Stimulated activated CD8-positive, alpha-beta memory T cell treated with anti-CD3 and anti-CD28 coated beads, Interleukin-7, amount 100 ng/mL, for 1 hour (primary cell): ENCODE data around the gene KLHL2.
"Not testable (repeated sequence)": the region's sequence is repeated elsewhere in the genome, so short reads cannot be mapped to it uniquely, and the experiment has no call there.

ENCODE experiments used
- DNase-seq, 2 donors: peaks; one replicate each; pipeline ENCODE4 v3.0.0-alpha.2; 2020; ENCODE audit warnings: low read depth in 2 of 2

Gene KLHL2

GRCh38 chr4:165203541-165204461 lies 3.6 kb upstream of the KLHL2 start:
- DNase-seq, result no peak

GRCh38 chr4:165204462-165204830 lies 2.9 kb upstream of the KLHL2 start:
- DNase-seq, result no peak

DNA sequence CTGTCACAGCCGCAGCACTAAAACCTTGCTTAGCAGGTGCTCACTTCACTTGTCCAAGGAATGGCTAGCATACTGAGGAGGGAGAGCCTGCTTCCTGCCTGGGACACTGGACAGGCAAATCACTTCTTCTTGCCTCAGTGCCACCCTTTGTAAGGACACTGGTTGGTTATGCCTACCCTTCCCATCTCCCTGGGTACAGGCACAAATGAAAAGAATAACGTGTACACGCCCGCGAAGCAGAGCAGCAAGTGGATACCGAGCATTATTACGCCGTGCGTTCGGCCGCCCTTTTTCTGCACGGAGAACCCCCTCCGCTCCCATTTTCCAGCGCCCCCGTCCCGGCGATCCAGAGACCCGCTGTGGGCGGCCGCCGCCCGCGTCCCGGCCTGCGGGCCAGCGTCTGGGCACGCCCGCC lies 338 bp upstream of the KLHL2 start:
- no peak for DNase-seq

DNA sequence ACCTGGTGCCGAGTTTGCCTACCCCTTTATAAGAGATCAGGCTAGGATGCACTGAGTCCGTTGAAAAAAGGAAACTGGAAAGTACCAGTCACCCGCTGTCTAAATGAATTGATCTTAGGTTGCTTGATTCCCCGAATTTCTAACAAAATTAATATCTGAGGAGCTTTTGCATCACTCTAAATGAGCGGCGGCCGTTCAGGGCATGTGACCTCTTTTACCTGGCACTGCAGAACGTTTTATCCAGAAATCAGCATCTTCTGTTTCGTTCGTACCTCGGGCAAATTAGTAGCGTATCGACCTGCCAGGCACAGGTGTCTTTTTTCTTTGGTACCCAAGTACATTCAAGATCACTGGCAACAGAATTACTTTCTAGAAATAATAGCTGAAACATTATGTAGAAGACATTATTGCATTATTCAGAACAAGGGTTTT lies 876 bp downstream of the KLHL2 start:
- DNase-seq, result peak in 1 of 2 donors; percentile 7

DNA sequence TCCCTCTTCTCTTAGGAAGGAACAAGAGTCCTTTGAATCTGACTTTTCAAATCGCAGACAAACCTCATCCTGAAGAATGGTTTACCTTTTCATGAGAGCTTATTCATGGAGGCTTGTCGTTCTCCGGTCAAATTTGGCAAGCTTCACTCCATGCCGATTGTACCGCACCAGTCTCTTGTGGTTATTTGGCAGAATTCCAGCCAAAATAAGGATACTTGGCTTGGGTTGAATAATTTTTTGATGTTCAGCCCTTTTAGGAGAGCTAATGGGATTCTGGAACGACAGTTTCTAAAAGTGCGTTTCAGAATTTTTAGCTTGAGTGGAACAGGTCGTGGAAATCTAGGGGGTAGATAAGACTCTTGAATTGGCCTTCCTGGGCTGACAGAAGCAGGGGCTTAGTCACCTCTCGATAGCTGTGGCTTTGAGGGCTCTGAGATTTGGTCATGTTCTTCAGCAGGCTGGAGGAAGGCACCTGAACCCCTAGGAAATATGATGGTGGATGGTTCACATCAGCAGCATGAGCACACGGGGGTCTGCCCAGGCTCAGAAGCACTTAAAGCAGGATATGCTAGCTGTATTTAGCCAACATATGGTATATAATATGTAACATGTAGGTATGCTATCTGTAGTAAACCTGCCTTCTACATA lies 1.5 kb downstream of the KLHL2 start:
- no peak for DNase-seq

GRCh38 chr4:165209796-165210195 lies 2.4 kb downstream of the KLHL2 start:
- DNase-seq, result no peak

DNA sequence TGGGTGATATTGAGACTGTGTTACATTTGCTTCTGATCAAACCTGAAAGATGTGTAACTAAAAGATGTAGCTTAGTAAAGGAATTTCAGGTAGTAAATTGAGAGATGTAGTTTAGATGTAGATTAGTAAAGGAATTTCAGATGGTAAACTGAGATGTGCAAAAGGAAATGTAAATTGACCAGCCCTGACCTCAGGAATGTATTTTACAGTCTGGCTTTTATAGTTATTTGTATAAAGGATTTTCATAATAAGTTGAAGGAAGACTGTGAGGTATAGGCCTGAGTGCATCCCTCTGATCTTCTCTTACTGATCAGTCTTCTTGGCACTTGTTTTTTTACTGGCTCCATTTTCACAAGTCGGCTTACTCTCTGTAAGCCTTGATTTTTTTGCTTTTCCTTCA lies 3.2 kb downstream of the KLHL2 start:
- no peak for DNase-seq

DNA sequence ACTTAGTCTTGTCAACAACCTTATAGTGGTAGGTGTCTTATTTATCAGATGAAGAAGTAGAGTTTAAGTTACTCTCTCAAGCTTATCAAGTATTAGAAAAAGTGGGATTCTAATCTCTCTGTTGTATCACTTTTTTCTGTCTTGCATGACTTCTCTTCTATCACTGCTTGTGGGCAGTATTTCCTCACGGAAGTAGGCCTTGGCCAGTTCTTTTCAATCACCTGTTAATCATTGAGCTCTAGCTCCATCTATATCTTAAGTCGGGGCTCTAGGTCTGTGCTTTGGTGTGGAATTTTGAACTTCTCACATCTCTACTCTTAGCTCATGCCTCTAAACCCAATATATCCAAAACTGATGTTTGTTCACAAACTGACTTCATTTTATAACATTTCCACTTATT lies 5.3 kb downstream of the KLHL2 start:
- DNase-seq, result not testable (repeated sequence)

DNA sequence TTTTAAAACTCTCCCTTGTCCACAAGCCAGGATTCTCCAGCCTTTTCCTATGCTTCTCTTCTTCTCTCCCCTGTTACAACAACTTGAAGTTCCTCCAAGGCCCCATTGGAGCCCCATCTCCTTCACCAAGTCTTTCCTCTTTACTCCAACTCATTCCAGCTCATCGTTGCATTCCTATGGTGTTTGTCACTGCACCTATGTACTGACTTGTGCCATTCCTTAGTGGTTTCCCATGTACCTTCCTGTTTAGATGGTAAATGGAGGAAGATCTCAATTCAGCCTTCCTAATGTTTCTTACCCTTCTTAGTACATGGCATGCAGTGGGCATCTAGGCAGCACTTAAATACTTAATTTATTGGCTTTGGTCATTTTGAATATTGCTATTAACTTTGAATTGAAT lies 6.0 kb downstream of the KLHL2 start:
- not testable (repeated sequence) for DNase-seq

- DNase-seq, result not testable (repeated sequence)
Measured at GRCh38 chr4:165213991-165214709, 6.8 kb downstream of the KLHL2 start.

- not testable (repeated sequence) for DNase-seq
Measured at GRCh38 chr4:165215034-165215751, 7.8 kb downstream of the KLHL2 start.

DNA sequence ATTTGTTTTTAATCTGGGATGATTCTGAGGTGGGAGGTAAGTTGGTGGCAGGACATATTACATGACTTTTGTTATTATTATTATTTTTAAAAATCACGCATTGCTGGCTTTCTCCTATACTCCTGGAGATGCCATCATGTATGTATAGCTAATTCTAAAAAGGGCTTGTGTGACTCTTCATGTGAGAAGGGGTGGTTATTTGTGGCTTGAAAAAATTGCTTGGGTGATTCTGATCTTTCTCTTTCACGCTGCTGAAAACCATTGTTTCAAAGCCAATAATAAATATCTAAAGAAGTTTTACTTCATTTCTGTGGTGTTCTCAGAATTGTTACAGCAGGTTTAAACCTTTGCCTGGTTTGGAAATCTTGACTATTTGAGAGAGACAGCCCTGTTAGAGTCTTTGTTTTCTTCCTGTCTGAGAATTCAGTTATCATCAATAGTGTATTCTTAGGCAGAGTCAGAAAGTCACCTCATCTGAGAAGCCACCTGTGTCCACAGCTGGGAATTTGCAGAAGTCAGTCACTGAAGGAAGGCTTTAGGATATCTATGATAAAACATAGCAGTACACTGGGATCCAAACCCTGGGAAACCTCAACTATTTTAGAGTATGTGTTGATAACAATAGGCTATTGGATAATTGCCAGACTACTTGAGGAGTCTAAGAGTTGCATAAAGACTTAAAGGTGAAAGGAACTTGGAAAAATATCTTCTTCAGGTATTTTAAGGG lies 8.6 kb downstream of the KLHL2 start:
- DNase-seq, result not testable (repeated sequence)

GRCh38 chr4:165217325-165217724 lies 10.0 kb downstream of the KLHL2 start:
- DNase-seq, result no peak

GRCh38 chr4:165221306-165221705 lies 13.9 kb downstream of the KLHL2 start:
- not testable (repeated sequence) for DNase-seq

- DNase-seq, result not testable (repeated sequence)
Measured at GRCh38 chr4:165221993-165222650, 14.8 kb downstream of the KLHL2 start.

GRCh38 chr4:165222651-165222994 lies 15.3 kb downstream of the KLHL2 start:
- DNase-seq, result no peak

DNA sequence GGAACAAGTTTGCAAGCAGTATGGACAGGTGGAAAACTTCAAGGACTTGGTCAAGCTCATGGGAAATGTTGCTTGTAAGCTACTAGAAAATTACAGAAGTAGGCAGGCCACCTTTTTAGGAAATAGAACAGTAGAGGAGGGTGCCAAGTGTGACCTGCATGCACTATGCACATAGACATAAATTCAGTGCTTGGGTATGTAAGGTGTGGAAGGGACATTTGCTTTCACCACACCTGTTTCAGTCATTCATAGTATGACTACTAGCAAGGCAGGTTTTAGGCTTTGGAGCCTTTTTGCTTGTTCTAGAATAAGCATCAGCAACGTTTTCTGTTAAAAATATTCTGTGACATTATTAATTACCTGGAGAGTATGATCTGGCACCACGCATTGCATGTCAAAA lies 20.0 kb downstream of the KLHL2 start:
- not testable (repeated sequence) for DNase-seq

GRCh38 chr4:165229490-165230200 lies 22.3 kb downstream of the KLHL2 start:
- not testable (repeated sequence) for DNase-seq

- not testable (repeated sequence) for DNase-seq
Measured at GRCh38 chr4:165232623-165233433, 25.5 kb downstream of the KLHL2 start.
